Stimulated activated naive B cell treated with anti-CD40 and anti-IgM and Interleukin-4, amounts not matched to agents 10 μg/mL and 1 μg/mL and 100 μg/mL, for 72 hours (primary cell): ENCODE measurements around the gene EFNA4.
A peak's percentile ranks its signal among the peaks of the same experiment; 100 is the strongest.

Experiments used
- ATAC-seq, 2 donors: fragments of 150-1000 bp; cut with Tn5 transposase; replicated peaks; 2 replicates each; pipeline ENCODE4 v1.10.0; 2021; ENCODE audit warnings: moderate library complexity in 1 of 2
- DNase-seq: peaks from one replicate; pipeline ENCODE4 v3.0.0; 2021
- H3K27ac Mint-ChIP-seq: one replicate; pipeline ENCODE4 v1.8.0; 2022; ENCODE audit warnings: mild to moderate bottlenecking, mixed read lengths
- H3K27me3 Mint-ChIP-seq, 2 donors: one replicate each; pipeline ENCODE4 v1.8.0; 2022; ENCODE audit warnings: mixed read lengths in 2 of 2
- H3K36me3 Mint-ChIP-seq, 2 donors: one replicate each; pipeline ENCODE4 v1.8.0; 2022; ENCODE audit warnings: mixed read lengths in 2 of 2, mild to moderate bottlenecking in 1 of 2
- H3K4me1 Mint-ChIP-seq, 2 donors: one replicate each; pipeline ENCODE4 v1.8.0; 2022; ENCODE audit warnings: mixed read lengths in 2 of 2, mild to moderate bottlenecking in 1 of 2
- H3K4me3 Mint-ChIP-seq, 2 donors: one replicate each; pipeline ENCODE4 v1.8.0; 2022; ENCODE audit warnings: mild to moderate bottlenecking in 2 of 2, mixed read lengths in 2 of 2, moderate library complexity in 1 of 2
- H3K9me3 Mint-ChIP-seq, 2 donors: one replicate each; pipeline ENCODE4 v1.8.0; 2022; ENCODE audit warnings: mixed read lengths in 2 of 2, mild to moderate bottlenecking in 1 of 2

The EFNA4 gene

GRCh38 chr1:155091071-155092051 is 27.8 kb downstream of the EFNA4 start:
- peak; percentile 53 for DNase-seq
- peak; percentile 85 to 87 for ATAC-seq
- H3K4me1 Mint-ChIP-seq, result peaks cover 10 to 19% of the 10 kb centered on the region in 2 donors
- no peaks in the 10 kb centered on the region for H3K9me3 Mint-ChIP-seq
- H3K27ac Mint-ChIP-seq, result peak overlapping the region; percentile 73
- H3K4me3 Mint-ChIP-seq, result peak overlapping the region in 1 of 2 donors; percentile 27
- peaks cover 0 to 4% of the 10 kb centered on the region in 2 donors for H3K27me3 Mint-ChIP-seq
- peaks cover 0 to 3% of the 10 kb centered on the region in 2 donors for H3K36me3 Mint-ChIP-seq

- no peak overlapping the region for H3K4me3 Mint-ChIP-seq
- peaks cover 0 to 2% of the 10 kb centered on the region in 2 donors for H3K36me3 Mint-ChIP-seq
- ATAC-seq (no peak), DNase-seq (no peak)
- no peaks in the 10 kb centered on the region for H3K9me3 Mint-ChIP-seq
- H3K4me1 Mint-ChIP-seq, result peaks cover 10 to 16% of the 10 kb centered on the region in 2 donors
- H3K27ac Mint-ChIP-seq, result no peak overlapping the region
- H3K27me3 Mint-ChIP-seq, result peaks cover 0 to 4% of the 10 kb centered on the region in 2 donors
Observed at GRCh38 chr1:155092131-155092530, 28.6 kb downstream of the EFNA4 start.

- Mint-ChIP-seq H3K27me3 (peaks cover 0 to 4% of the 10 kb centered on the region in 2 donors), H3K27ac (no peak overlapping the region), H3K36me3 (no peaks in the 10 kb centered on the region), H3K4me3 (no peak overlapping the region), H3K4me1 (peaks cover 10 to 16% of the 10 kb centered on the region in 2 donors), H3K9me3 (no peaks in the 10 kb centered on the region)
- no peak for ATAC-seq
- no peak for DNase-seq
Observed at GRCh38 chr1:155092641-155093040, 29.1 kb downstream of the EFNA4 start.

GRCh38 chr1:155093911-155094621 is 30.5 kb downstream of the EFNA4 start:
- Mint-ChIP-seq H3K4me1 (peaks cover 10 to 16% of the 10 kb centered on the region in 2 donors), H3K27ac (peak overlapping the region; percentile 38), H3K27me3 (peaks cover 0 to 4% of the 10 kb centered on the region in 2 donors), H3K4me3 (no peak overlapping the region), H3K36me3 (no peaks in the 10 kb centered on the region), H3K9me3 (no peaks in the 10 kb centered on the region)
- no peak for DNase-seq
- peak; percentile 33 to 58 for ATAC-seq

- no peak for ATAC-seq
- peaks cover 10 to 16% of the 10 kb centered on the region in 2 donors for H3K4me1 Mint-ChIP-seq
- peaks cover 0 to 4% of the 10 kb centered on the region in 2 donors for H3K27me3 Mint-ChIP-seq
- no peak overlapping the region for H3K4me3 Mint-ChIP-seq
- H3K36me3 Mint-ChIP-seq, result no peaks in the 10 kb centered on the region
- no peaks in the 10 kb centered on the region for H3K9me3 Mint-ChIP-seq
- H3K27ac Mint-ChIP-seq, result no peak overlapping the region
- DNase-seq, result no peak
Observed at GRCh38 chr1:155094622-155094948, 31.0 kb downstream of the EFNA4 start.

GRCh38 chr1:155099331-155099730 is 35.8 kb downstream of the EFNA4 start:
- H3K4me1 Mint-ChIP-seq, result peaks cover 0 to 2% of the 10 kb centered on the region in 2 donors
- DNase-seq, result no peak
- no peaks in the 10 kb centered on the region for H3K36me3 Mint-ChIP-seq
- no peak for ATAC-seq
- no peaks in the 10 kb centered on the region for H3K27me3 Mint-ChIP-seq
- H3K9me3 Mint-ChIP-seq, result no peaks in the 10 kb centered on the region
- no peak overlapping the region for H3K4me3 Mint-ChIP-seq
- H3K27ac Mint-ChIP-seq, result no peak overlapping the region

GRCh38 chr1:155103325-155103724 is 39.8 kb downstream of the EFNA4 start:
- no peak for DNase-seq
- H3K36me3 Mint-ChIP-seq, result no peaks in the 10 kb centered on the region
- no peak overlapping the region for H3K4me3 Mint-ChIP-seq
- no peak for ATAC-seq
- no peaks in the 10 kb centered on the region for H3K4me1 Mint-ChIP-seq
- no peak overlapping the region for H3K27ac Mint-ChIP-seq
- no peaks in the 10 kb centered on the region for H3K27me3 Mint-ChIP-seq
- H3K9me3 Mint-ChIP-seq, result no peaks in the 10 kb centered on the region

- no peaks in the 10 kb centered on the region for H3K9me3 Mint-ChIP-seq
- ATAC-seq (no peak), DNase-seq (no peak)
- no peaks in the 10 kb centered on the region for H3K27me3 Mint-ChIP-seq
- no peak overlapping the region for H3K4me3 Mint-ChIP-seq
- H3K27ac Mint-ChIP-seq, result no peak overlapping the region
- H3K36me3 Mint-ChIP-seq, result no peaks in the 10 kb centered on the region
- H3K4me1 Mint-ChIP-seq, result no peaks in the 10 kb centered on the region
Observed at GRCh38 chr1:155104605-155105534, 41.3 kb downstream of the EFNA4 start.

- DNase-seq, result no peak
- no peak overlapping the region for H3K4me3 Mint-ChIP-seq
- H3K36me3 Mint-ChIP-seq, result no peaks in the 10 kb centered on the region
- no peaks in the 10 kb centered on the region for H3K9me3 Mint-ChIP-seq
- H3K27me3 Mint-ChIP-seq, result no peaks in the 10 kb centered on the region
- H3K27ac Mint-ChIP-seq, result no peak overlapping the region
- H3K4me1 Mint-ChIP-seq, result no peaks in the 10 kb centered on the region
- ATAC-seq, result no peak
Observed at GRCh38 chr1:155105604-155106011, 42.1 kb downstream of the EFNA4 start.

GRCh38 chr1:155106862-155107261 is 43.3 kb downstream of the EFNA4 start:
- ATAC-seq (no peak), DNase-seq (no peak)
- no peaks in the 10 kb centered on the region for H3K4me1 Mint-ChIP-seq
- H3K36me3 Mint-ChIP-seq, result no peaks in the 10 kb centered on the region
- H3K4me3 Mint-ChIP-seq, result no peak overlapping the region
- no peaks in the 10 kb centered on the region for H3K9me3 Mint-ChIP-seq
- no peak overlapping the region for H3K27ac Mint-ChIP-seq
- H3K27me3 Mint-ChIP-seq, result no peaks in the 10 kb centered on the region

GRCh38 chr1:155107309-155108264 is 44.0 kb downstream of the EFNA4 start:
- DNase-seq, result no peak
- no peak for ATAC-seq
- no peak overlapping the region for H3K4me3 Mint-ChIP-seq
- H3K27ac Mint-ChIP-seq, result no peak overlapping the region
- no peaks in the 10 kb centered on the region for H3K27me3 Mint-ChIP-seq
- H3K9me3 Mint-ChIP-seq, result no peaks in the 10 kb centered on the region
- no peaks in the 10 kb centered on the region for H3K36me3 Mint-ChIP-seq
- no peaks in the 10 kb centered on the region for H3K4me1 Mint-ChIP-seq

GRCh38 chr1:155108296-155108695 is 44.8 kb downstream of the EFNA4 start:
- ATAC-seq (no peak), DNase-seq (no peak)
- no peaks in the 10 kb centered on the region for H3K4me1 Mint-ChIP-seq
- H3K4me3 Mint-ChIP-seq, result no peak overlapping the region
- no peak overlapping the region for H3K27ac Mint-ChIP-seq
- H3K27me3 Mint-ChIP-seq, result no peaks in the 10 kb centered on the region
- no peaks in the 10 kb centered on the region for H3K9me3 Mint-ChIP-seq
- H3K36me3 Mint-ChIP-seq, result no peaks in the 10 kb centered on the region

- DNase-seq (no peak), ATAC-seq (no peak)
- H3K36me3 Mint-ChIP-seq, result no peaks in the 10 kb centered on the region
- no peak overlapping the region for H3K4me3 Mint-ChIP-seq
- no peaks in the 10 kb centered on the region for H3K9me3 Mint-ChIP-seq
- H3K27me3 Mint-ChIP-seq, result no peaks in the 10 kb centered on the region
- no peak overlapping the region for H3K27ac Mint-ChIP-seq
- H3K4me1 Mint-ChIP-seq, result no peaks in the 10 kb centered on the region
Observed at GRCh38 chr1:155110381-155110780, 46.8 kb downstream of the EFNA4 start.
